Fibroblast of lung (primary cell): ENCODE measurements around the gene MMS19.
"Not testable (repeated sequence)": the region's sequence is repeated elsewhere in the genome, so short reads cannot be mapped to it uniquely, and the experiment has no call there.

Experiments used
- CTCF ChIP-seq, 2 donors: IDR thresholded peaks in 1 of 2; conservative IDR thresholded peaks in 1 of 2; 1 replicate in 1 of 2; 2 replicates in 1 of 2; pipeline ENCODE4 v1.5.1; 2011 to 2012; ENCODE audit warnings: low read length in 2 of 2, control low read depth in 1 of 2, inconsistent platforms in 1 of 2, low read depth in 1 of 2, mild to moderate bottlenecking in 1 of 2
- EZH2 ChIP-seq: IDR thresholded peaks from 2 replicates; pipeline ENCODE4 v1.5.1; 2012; ENCODE audit warnings: low read length, control low read depth, mild to moderate bottlenecking; ENCODE audit errors: missing control alignments

GRCh38 chr10:97479410-97479809, 18.8 kb downstream of the MMS19 start:
- not testable (repeated sequence) for TF ChIP-seq EZH2; CTCF (conservative IDR thresholded peaks at IDR 0.05 in 1 of 2, IDR thresholded peaks at IDR 0.05 in 1 of 2; ENCODE audit: low read depth in 1 of 2, low read length in 2 of 2)
